ENCODE data around the gene DHDDS.

DHDDS gene

GRCh38 chr1:26387447-26387846 lies 44.7 kb upstream of the DHDDS start (continued):
- TF ChIP-seq ZNF513 (tag by site-specific recombination; IDR thresholded peaks at IDR 0.05), result no peak
- TF ChIP-seq ZNF621 (tag by site-specific recombination; IDR thresholded peaks at IDR 0.05), result no peak
- TF ChIP-seq ZNF23 (tag by site-specific recombination; IDR thresholded peaks at IDR 0.05; ENCODE audit: borderline replicate concordance), result no peak
- no peak for TF ChIP-seq ZBTB8A (tag by site-specific recombination; IDR thresholded peaks at IDR 0.05)
- TF ChIP-seq ZNF433 (tag by site-specific recombination; IDR thresholded peaks at IDR 0.05; ENCODE audit: low read depth), result no peak
- TF ChIP-seq ZNF10 (tag by site-specific recombination; IDR thresholded peaks at IDR 0.05), result no peak
- TF ChIP-seq KLF16 (tag by site-specific recombination; IDR thresholded peaks at IDR 0.05), result no peak
- TF ChIP-seq GFI1B (tag by site-specific recombination; IDR thresholded peaks at IDR 0.05), result peak; percentile 60
- TF ChIP-seq PRDM2 (tag by site-specific recombination; IDR thresholded peaks at IDR 0.05; ENCODE audit: borderline replicate concordance), result no peak
- no peak for TF ChIP-seq HOXD13 (CRISPR knock-in tag; IDR thresholded peaks at IDR 0.05; ENCODE audit: borderline replicate concordance)
- TF ChIP-seq ZNF776 (tag by site-specific recombination; IDR thresholded peaks at IDR 0.05; ENCODE audit: borderline replicate concordance), result no peak
- TF ChIP-seq ZBTB21 (tag by site-specific recombination; IDR thresholded peaks at IDR 0.05), result 0 out of 2 replicates have a peak, but pooled peaks have one; percentile 38
- TF ChIP-seq SP2 (tag by site-specific recombination; IDR thresholded peaks at IDR 0.05), result no peak; the same call in 1 of the 2 replicates
- no peak for TF ChIP-seq ZNF280C (tag by site-specific recombination; IDR thresholded peaks at IDR 0.05)
- TF ChIP-seq OSR2 (tag by site-specific recombination; IDR thresholded peaks at IDR 0.05), result peak; percentile 72
- no peak for TF ChIP-seq ZBTB17 (tag by site-specific recombination; IDR thresholded peaks at IDR 0.05)
- TF ChIP-seq MZF1 (tag by site-specific recombination; IDR thresholded peaks at IDR 0.05; ENCODE audit: borderline replicate concordance), result no peak
- no peak for TF ChIP-seq ZNF335 (tag by site-specific recombination; conservative IDR thresholded peaks at IDR 0.05)
- no peak for TF ChIP-seq ZNF133 (tag by site-specific recombination; IDR thresholded peaks at IDR 0.05)
- TF ChIP-seq AEBP2 (tag by site-specific recombination; IDR thresholded peaks at IDR 0.05; ENCODE audit: borderline replicate concordance), result no peak
- TF ChIP-seq ZNF623 (tag by site-specific recombination; IDR thresholded peaks at IDR 0.05), result no peak
- no peak for TF ChIP-seq ZNF114 (tag by site-specific recombination; IDR thresholded peaks at IDR 0.05)
- no peak for TF ChIP-seq FEZF1 (tag by site-specific recombination; IDR thresholded peaks at IDR 0.05)
- peak; percentile 65; the same call in 1 of the 2 replicates for TF ChIP-seq ZFP37 (tag by site-specific recombination; IDR thresholded peaks at IDR 0.05)
- TF ChIP-seq ZNF670 (tag by site-specific recombination; IDR thresholded peaks at IDR 0.05; ENCODE audit: low read depth), result no peak
- no peak for TF ChIP-seq ZNF747 (tag by site-specific recombination; IDR thresholded peaks at IDR 0.05)
- peak; percentile 100 for TF ChIP-seq GLIS1 (tag by site-specific recombination; IDR thresholded peaks at IDR 0.05)
- TF ChIP-seq ZNF610 (tag by site-specific recombination; IDR thresholded peaks at IDR 0.05; ENCODE audit: borderline replicate concordance), result no peak
- no peak; the same call in 1 of the 2 replicates for TF ChIP-seq SCRT2 (tag by site-specific recombination; IDR thresholded peaks at IDR 0.05)
- TF ChIP-seq ZNF639 (tag by site-specific recombination; IDR thresholded peaks at IDR 0.05), result peak; percentile 85

Measured in HEK293 (cell line).